Nucleus accumbens (tissue), 56 donors: ENCODE measurements around the gene CNTN2.

ENCODE experiments used
- DNase-seq, 56 donors: peaks; one replicate each; lab custom pipeline; 2025; lab: John Stamatoyannopoulos, UW

Gene CNTN2

DNA sequence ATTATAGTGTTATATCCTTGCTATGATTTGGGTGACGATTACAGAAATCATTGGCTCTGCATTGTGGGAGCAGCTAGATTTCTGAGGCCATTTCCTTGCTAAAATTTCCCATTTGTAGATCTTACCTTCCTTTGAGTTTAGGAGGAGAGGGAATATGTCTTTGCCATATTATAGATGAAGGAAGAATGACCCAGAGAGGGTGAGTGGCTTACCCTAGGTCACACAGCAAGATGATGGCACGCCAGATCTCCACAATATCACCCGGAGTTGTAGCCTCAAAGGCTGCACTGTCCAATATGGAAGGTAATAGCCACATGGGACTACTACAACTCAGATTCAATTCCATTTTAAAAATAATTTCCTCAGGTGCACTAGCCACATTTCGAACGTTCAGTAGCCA, 10.3 kb downstream of the CNTN2 start:
- DNase-seq = no peak

DNA sequence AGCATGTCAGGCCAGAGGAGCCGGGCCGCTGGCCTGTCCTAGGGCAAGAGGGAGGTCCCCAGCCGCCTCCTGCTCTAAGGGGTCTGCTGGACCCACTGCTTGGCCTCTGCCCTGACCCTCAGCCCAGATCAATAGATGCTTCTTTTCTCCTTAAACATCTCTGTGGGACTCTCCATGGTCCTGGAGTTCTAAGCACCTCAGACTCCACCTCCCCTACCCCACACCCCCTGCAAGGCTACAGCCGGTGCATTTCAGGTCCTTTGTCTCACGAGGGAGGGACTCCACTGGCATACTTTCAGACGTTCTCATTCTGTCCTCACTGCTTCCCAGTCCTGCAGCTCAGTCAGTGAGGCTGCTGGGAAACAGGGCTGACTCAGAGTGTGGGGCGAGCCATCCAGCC, 11.0 kb downstream of the CNTN2 start:
- DNase-seq = no peak

DNA sequence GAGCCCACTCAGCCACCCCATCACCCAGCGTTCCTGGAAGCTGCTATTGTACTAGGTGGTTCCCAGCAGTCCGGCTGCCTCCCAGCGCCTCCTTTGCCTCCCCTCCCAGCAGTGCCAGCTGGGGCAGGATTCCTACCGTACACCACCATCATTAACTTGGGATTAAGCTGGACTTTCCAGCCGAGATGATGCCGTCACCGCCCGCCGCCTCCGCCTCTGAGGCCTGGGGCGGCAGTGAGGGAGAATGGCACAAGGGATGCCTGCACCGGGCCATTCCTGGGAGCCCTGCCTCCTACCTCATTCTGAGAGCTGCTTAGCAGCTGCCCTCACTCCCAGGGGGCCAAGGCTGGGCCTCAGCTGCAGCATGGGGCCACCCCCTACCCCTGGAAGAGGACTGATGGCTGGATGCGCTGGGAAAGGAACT, 13.2 kb downstream of the CNTN2 start:
- DNase-seq = no peak

DNA sequence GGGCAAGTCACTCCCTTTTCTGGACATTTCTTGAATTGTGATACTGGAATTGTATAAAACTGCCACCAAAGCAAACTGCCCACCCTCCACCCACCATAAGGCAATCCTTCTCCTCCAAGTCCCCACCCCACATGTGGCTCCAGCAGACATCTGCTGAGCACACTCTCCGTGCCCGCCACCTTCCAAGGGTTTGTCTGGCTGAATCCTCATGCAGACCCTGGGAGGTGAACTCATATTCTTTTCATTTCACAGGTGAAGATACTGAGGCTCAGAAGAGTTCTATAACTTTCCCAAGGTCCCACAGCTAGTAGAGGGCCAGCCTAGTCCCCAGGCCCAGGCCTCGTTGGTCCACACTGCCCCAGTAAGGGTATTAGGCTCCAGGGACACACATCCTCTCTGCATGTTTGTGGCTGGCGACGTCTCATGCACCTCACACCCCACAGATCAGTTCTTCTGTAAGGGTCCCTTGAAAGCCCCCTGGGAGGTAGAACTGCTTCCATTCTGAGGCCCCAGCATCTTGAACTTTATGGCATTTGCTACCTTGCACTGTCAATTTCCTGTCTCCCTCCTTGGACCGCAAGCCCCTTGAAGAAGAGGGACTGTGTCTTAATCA, 14.1 kb downstream of the CNTN2 start:
- no peak for DNase-seq

DNA sequence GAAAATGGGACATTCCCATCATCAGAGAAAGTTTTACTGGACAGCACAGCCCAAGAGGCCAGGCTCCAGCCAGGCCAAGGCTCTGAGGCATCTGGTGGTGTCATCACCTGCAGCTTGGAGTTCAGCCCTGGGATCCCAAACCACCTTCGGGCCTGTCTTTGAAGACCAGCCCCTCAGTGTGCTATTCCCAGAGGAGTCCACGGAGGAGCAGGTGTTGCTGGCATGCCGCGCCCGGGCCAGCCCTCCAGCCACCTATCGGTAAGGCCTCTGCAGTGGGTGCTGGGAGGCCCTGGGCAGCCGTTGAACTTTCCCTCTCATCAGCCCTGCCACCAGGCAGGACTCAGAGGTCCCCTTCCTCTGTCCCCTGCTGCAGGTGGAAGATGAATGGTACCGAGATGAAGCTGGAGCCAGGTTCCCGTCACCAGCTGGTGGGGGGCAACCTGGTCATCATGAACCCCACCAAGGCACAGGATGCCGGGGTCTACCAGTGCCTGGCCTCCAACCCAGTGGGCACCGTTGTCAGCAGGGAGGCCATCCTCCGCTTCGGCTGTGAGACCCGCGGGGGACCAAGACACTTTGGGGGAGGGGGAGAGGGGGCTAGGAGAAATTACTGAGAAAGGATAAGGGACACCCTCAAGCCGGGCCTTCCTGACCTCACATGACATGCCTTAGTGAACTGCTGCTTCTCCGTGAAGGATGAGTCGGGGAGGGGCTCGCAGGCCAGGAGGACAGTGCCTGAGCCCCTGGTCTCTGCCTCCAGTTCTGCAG, 15.0 kb downstream of the CNTN2 start:
- no peak for DNase-seq

DNA sequence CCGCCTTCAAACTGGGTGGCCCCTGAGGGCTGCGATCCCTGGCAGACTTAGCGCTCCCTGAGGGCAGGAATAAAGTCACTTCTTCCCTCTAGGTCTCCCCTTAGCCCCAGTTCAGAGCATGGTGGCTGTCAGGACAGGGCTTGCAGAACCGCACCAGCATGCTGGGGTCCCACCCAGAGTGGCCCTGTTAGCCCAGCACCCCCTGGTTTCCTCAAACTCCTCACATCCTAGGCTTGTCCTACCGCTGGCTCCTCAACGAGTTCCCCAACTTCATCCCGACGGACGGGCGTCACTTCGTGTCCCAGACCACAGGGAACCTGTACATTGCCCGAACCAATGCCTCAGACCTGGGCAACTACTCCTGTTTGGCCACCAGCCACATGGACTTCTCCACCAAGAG, 15.8 kb downstream of the CNTN2 start:
- no peak for DNase-seq

DNA sequence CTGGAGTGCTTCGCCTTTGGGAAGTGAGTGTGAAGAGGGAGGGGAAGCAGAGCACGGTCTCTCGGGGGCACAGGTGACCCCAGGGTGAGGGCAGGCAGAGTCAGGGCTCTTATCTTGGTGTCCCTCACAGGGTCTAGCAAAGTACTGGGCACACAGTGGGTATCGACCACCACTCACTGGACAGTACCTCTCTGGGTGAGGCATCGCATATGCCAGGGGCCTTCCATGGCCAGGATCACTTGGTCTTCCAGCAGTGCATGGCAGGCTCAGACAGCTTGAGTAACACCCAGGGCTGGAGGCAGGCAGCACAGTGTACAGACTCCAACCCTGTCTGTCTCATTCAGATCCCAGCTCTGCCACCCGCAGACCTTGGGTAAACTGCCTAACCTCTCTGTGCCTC, 16.6 kb downstream of the CNTN2 start:
- no peak for DNase-seq

DNA sequence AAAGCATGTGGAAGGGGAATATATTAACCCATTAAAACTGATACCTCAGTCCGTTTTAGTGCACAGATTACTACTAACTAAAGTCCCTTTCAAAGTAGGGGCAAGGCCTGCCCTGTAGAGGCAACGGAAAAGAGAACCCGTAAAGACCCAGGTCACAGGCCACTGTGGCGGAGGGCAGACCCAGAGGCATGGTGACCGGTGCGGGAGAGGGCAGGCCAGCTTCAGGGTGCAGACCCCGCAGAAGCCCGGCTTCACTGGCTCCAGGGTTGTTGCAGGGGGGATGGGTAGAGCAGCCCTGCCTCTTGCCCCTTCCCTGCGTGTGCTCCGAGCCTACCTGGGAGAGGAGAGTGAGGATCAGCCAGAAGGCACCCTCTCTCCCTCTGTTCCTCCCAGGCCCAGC, 17.7 kb downstream of the CNTN2 start:
- no peak for DNase-seq

DNA sequence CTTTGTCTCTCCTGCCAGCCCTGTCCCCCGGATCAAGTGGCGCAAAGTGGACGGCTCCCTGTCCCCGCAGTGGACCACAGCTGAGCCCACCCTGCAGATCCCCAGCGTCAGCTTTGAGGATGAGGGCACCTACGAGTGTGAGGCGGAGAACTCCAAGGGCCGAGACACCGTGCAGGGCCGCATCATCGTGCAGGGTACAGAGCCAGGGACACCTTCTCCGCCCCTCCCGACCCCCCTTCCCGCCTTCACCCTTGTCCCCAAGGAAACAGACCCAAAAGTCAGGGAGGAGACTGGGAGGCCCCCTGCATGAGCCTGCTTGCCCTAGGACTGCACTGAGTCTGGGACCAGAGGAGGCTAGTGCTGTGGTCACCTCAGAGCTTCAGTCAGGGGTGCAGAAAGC, 18.2 kb downstream of the CNTN2 start:
- DNase-seq = no peak

DNA sequence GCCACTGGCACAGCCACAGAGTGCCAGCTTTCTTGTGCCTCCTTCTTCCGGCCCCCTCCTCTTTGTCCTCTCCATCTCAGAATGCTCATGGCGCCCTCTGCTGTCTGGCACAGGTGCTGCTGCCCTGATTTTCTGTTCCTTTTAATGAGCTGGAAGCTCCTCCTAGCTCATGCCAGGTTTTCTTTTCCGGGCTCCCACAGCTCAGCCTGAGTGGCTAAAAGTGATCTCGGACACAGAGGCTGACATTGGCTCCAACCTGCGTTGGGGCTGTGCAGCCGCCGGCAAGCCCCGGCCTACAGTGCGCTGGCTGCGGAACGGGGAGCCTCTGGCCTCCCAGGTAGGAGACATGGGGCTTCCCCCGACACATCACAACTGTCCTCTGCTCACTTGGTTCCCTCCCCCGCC, 18.7 kb downstream of the CNTN2 start:
- DNase-seq = peak in 51 of 56 donors; percentile 21 to 91 (median 69)

DNA sequence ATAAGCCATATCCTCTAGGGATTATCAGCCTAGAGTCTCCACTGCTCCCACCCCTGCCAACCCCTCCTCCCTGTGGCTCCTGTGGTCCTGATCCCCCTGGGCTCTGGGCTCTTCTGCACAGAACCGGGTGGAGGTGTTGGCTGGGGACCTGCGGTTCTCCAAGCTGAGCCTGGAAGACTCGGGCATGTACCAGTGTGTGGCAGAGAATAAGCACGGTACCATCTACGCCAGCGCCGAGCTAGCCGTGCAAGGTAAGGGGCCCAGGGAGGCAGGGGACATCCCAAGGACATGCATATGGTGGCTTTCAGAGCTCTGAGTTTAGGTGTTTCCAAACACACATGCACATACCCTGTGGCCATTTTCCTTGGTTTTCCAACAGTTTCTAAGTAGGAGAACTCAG, 19.3 kb downstream of the CNTN2 start:
- DNase-seq = no peak

DNA sequence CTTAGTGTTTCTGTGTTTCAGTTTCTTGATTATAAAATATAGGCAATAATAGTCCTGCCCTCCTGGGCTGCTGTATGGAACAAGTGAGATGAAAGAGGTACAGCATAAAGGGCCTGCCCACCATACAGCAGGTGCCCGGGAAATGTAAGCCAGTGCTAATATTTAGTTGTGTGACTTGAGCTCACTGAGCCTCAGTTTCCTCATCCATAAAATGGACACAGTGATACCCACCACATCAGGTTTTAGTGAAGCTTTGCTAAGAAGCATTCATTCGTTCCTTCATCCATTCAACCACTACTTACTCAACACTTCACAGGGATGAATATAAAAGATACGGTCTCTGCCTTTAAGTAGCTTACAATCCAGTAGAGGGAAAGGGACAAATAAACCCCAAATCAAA, 19.9 kb downstream of the CNTN2 start:
- DNase-seq = no peak

DNA sequence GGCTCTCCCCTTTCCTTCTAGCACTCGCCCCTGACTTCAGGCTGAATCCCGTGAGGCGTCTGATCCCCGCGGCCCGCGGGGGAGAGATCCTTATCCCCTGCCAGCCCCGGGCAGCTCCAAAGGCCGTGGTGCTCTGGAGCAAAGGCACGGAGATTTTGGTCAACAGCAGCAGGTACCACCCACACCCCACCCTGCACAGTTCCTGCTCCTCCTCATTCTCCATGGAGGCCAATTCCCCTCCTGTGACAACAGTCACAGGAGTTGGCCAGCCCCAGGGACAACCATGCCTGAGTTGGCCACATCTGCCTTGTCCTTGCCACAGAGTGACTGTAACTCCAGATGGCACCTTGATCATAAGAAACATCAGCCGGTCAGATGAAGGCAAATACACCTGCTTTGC, 21.3 kb downstream of the CNTN2 start:
- DNase-seq = no peak

DNA sequence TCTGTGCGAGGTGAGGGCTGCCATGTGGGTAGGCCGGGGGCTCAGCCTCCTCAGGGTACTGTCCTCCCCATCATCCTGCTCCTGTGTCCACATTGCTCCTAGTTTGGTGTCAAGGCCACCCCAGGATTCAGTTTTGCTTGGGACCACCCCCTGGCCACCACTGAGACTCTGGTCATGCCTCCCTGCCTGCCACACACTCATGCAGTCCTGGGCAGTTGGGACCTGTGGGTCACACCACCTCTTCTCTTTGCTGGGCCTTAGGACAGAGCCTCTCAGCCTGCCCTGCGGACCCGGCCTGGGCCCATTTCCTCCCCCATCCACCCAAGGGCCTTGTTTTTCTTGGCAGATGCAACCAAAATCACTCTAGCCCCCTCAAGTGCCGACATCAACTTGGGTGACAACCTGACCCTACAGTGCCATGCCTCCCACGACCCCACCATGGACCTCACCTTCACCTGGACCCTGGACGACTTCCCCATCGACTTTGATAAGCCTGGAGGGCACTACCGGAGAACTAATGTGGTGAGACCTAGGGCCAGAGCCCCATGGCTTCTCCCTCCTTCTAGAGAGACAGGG, 21.8 kb downstream of the CNTN2 start:
- no peak for DNase-seq

DNA sequence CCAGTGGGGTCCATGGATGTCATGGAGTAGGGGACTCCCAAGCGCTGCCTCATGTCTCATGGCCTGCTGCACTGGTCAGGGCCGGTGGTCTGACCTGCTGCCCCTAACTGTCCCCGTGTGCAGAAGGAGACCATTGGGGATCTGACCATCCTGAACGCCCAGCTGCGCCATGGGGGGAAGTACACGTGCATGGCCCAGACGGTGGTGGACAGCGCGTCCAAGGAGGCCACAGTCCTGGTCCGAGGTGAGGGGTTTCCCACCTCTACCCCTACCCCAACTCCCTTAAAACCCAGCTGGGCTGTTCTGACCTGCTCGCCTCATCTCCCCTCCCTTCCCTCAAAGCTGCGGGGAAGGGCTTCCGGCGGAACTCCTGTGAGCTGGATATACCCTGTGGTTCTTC, 22.7 kb downstream of the CNTN2 start:
- DNase-seq = no peak

DNA sequence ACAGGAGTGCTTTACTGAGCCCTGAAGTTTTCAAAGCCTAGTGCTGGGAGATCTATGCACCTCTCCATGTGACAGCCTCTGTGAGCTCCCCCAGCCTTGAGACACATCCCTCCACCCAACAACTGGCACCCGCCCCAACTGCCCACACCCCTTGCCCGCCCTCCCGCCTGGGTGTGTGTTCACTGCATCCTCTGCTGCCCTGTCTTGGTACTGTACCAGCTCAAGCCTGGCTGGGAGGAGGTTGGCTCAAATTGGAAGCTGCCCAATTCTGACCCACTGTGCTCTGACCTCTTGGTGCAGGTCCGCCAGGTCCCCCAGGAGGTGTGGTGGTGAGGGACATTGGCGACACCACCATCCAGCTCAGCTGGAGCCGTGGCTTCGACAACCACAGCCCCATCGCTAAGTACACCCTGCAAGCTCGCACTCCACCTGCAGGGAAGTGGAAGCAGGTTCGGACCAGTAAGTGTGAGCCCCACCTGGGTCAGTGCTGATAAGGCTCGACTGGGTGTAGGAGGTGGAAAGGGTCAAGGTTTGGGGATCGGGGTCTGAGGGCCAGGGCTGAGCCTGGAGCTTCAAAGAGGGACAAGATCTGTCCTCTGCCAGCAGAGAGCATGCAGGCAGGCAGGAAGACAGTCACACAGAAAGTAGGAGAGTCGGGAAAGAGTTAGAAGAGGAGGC, 23.3 kb downstream of the CNTN2 start:
- DNase-seq = no peak

DNA sequence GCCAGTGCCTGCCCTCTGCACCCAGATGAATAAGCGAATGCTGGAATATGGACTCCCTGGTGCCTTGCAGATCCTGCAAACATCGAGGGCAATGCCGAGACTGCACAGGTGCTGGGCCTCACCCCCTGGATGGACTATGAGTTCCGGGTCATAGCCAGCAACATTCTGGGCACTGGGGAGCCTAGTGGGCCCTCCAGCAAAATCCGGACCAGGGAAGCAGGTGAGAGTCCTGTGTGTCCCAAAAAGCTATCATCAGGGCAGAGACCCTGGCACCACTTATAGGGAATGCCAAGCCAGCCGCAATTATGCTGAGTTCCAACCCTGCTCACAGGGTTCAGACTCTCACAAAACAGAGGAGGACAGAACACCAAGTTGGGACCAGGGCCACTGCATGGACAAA, 24.0 kb downstream of the CNTN2 start:
- no peak for DNase-seq

DNA sequence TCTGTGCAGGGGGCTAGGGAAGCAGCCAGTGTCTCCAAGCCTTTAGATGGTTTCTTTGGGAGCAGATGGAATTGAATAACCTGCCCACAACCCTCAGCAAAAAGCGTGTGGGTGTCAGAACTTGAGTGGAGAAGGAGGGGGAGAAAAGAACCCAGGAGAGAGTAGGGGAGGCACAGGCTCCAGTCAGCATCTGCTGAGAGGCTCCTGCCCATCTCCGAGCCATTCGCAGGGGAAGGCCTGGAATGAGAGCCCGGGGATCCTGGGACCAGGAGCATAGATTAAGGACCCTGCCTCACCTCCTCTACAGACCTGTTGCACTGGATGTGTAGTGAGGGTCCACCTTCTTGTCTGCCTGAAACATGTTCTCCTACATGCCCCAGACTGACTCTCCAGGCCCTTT, 25.0 kb downstream of the CNTN2 start:
- DNase-seq = no peak

DNA sequence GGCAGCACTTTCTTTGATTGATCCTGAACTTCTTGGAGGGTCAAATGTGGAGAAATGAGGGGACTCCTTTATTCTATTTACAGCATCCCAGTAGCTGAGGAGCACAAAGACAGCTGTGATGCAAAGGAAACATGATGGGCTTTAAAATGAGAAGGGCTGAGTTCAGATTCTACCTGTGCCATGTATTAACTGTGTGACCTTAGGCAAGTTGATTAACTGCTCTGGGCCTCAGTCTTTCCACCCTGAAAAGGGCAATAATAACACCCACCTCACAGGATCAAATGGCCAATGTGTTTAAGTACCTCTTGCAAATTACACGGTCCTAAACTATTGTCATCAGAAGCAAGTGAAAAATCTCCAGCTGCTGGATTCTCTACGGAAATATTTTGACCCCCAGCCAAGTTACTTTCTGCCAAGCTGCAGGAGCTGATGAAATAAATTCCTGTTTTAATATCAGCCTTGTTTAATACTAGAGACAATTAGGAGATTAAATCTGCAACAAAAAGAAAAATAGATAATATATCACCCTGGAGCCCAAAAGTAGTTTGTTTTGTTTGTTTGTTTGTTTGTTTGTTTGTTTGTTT, 25.5 kb downstream of the CNTN2 start:
- no peak for DNase-seq

DNA sequence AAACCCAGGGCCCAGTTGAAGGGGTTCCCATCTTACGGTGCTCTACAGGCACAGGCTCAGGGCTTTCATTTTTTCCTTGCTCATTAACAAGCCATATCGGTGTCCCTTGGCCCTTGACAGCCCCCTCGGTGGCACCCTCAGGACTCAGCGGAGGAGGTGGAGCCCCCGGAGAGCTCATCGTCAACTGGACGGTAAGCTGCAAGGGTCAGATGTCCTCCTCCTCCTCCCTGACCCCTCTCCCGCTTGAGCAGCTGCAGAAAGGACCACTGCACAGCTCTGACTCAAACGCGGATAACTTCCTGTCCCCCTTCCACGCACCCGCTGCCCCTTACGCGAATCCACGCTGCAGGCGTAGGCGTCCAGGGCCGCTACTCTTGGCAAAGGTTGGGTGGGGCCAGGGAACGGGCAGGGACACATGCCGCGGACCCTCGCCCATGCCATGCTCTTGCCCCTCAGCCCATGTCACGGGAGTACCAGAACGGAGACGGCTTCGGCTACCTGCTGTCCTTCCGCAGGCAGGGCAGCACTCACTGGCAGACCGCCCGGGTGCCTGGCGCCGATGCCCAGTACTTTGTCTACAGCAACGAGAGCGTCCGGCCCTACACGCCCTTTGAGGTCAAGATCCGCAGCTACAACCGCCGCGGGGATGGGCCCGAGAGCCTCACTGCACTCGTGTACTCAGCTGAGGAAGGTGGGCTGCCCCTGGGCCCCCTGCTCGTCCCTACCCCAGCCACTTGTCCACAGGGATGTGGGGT, 26.5 kb downstream of the CNTN2 start:
- DNase-seq = no peak

DNA sequence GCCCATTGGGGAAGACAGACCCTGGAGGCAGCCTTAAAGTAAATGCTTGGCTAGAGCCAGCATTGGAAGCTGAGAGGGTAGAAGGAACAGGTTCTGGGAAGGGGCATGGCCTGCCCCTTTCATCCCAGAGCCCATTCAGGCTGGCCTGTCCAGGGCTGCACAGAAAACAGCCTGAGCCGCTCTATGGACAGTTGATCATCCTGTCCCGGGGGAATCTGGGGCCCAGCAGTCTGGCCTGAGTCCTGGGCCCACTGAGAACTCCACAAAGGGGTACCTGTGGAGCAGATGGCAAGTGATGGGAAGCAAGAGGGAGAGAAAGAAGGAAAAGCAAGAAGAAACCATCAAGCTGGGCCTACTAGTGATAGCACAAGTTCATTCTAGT, 28.0 kb downstream of the CNTN2 start:
- no peak for DNase-seq
